ENCODE data around the gene SLC25A51. TPM values are rescaled to one million over a fixed set of nuclear protein-coding genes. Genes with fewer than 3 reads are reported as not detected.

Gene SLC25A51
- total RNA-seq, 1 donor from 2014 or later = 66.1 TPM

DNA sequence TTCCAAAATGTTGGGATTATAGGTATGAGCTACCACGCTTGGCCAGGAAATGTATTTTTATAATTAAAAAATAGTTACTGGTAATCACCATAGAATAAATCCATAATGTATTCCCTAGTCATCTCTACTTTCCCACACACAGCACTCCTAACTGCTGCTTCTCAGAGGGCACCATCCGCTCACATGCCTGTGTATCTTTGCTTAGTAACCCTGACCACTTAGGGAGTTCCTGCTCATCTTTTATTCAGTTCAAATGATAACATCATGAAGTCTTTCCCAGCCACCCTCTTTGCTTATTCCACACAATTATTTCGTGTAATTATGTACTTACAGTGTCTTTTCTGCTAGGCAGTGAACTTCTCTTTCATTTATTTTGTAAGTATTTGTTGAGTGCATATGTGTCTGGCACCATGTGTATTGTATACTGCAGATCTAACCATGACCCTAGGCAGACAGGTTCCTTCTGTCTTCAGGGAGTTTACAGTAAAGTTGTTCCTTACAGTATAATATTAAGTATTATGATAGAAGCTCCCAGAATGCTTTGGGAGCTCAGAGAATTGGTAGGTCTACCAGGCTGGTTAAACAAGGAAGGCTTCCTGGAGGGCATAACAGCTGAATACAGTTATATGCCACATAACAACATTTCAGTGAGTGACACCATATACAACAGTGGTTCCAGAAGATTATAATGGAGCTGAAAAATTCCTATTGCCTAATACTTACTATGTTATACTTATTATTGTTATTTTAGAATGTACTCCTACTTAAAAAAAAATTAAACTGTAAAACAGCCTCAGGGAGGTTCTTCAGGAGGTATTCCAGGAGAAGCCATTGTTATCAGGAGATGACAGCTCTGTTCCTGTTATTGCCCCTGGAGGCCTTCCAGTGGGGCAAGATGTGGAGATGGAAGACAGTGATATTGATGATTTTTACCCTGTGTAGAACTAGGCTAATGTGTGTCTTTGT is 64.1 kb downstream of the SLC25A51 start:
- peak in 1 of 2 donors; percentile 27 for DNase-seq (ENCODE audit: low read depth in 2 of 2)

Other genes starting within 250 kb of the SLC25A51 start
- 1.0 and 1.1 TPM in 2 replicates for gene TRMT10B, start 150.3 kb downstream of the SLC25A51 start, total RNA-seq
- gene EXOSC3, start 119.1 kb downstream of the SLC25A51 start, total RNA-seq = 16.7 and 26.0 TPM in 2 replicates
- 12.3 and 23.4 TPM in 2 replicates for gene DCAF10, start 103.3 kb downstream of the SLC25A51 start, total RNA-seq
- 14.1 and 19.8 TPM in 2 replicates for gene SHB, start 165.1 kb upstream of the SLC25A51 start, total RNA-seq

All from dermis microvascular lymphatic vessel endothelial cell (primary cell).